Measurements from ENCODE around the gene FIBIN. TPM values are rescaled to one million over a fixed set of nuclear protein-coding genes. Genes with fewer than 3 reads are reported as not detected.

Gene FIBIN
- total RNA-seq, 1 donor from 2014 or later = 118 TPM

- no peak overlapping the region for H3K27ac ChIP-seq
- no peak for TF ChIP-seq POLR2A (IDR thresholded peaks at IDR 0.05)
- no peaks in the 10 kb centered on the region for H3K27me3 ChIP-seq
- intact Hi-C loops (cut with DNase I) = no loop called here
- no peaks in the 10 kb centered on the region for H3K4me1 ChIP-seq
- DNase-seq (ENCODE audit: extremely low spot score in 2 of 2) = no peak
- H3K4me3 ChIP-seq = no peak overlapping the region
- no peaks in the 10 kb centered on the region for H3K9me3 ChIP-seq
- no peaks in the 10 kb centered on the region for H3K36me3 ChIP-seq
Observed at GRCh38 chr11:27022659-27023251, 28.8 kb downstream of the FIBIN start.

DNA sequence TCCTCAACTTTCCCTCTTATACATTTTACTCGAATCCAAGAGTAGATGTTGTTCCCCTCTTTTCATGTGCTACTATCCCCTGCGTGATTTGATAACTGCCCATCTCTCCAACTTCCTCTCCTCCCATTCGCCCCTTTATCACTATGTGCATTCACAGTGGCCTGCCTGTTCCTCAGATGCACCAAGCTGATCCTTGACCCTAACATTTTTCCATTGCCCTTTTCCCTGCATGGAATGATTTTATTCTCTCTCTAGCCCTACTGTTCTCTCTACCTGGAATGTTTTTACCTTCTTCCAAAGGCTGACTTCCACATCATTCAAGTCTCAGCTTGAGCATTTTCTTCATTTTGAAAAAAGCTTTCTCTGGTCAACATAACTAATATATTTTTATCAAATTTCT, 31.0 kb downstream of the FIBIN start:
- H3K4me1 ChIP-seq = no peaks in the 10 kb centered on the region
- no peak for TF ChIP-seq CTCF (IDR thresholded peaks at IDR 0.05)
- TF ChIP-seq POLR2A (IDR thresholded peaks at IDR 0.05) = no peak
- no peak for TF ChIP-seq POLR2AphosphoS5 (IDR thresholded peaks at IDR 0.05; ENCODE audit: insufficient read depth in 1 of 2, low read depth in 1 of 2)
- no peaks in the 10 kb centered on the region for H3K27me3 ChIP-seq
- no peaks in the 10 kb centered on the region for H3K9me3 ChIP-seq
- no peak overlapping the region for H3K27ac ChIP-seq
- H3K36me3 ChIP-seq = no peaks in the 10 kb centered on the region
- DNase-seq (ENCODE audit: extremely low spot score in 2 of 2) = no peak
- intact Hi-C loops (cut with DNase I) = no loop called here
- no peak overlapping the region for H3K4me3 ChIP-seq

DNA sequence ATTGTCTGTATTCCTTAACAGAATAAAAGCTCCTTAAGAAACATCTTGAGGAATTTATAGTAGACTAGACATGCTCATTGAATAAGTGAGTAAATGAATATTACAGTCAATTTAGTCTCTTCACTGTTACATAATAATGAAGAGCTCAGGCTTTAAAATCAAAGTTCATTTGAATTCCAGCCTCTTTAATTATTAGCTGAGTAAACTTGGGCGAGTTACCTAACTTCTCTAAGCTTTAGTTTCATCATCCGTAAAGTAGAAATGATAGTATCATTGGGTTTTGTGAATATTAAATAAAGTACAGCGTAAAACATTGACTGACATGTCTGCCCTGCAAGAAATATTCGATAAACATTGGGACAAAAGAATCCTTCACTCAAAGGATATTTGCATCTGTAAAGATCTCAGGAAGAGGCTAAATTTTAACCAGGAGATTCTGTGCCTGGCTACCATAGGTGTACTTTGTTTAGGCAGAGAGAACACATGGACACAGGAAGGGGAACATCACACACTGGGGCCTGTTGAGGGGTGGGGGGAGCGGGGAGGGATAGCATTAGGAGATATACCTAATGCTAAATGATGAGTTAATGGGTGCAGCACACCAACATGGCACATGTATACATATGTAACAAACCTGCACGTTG, 31.5 kb downstream of the FIBIN start:
- intact Hi-C loops (cut with DNase I) = no loop called here
- H3K36me3 ChIP-seq = no peaks in the 10 kb centered on the region

DNA sequence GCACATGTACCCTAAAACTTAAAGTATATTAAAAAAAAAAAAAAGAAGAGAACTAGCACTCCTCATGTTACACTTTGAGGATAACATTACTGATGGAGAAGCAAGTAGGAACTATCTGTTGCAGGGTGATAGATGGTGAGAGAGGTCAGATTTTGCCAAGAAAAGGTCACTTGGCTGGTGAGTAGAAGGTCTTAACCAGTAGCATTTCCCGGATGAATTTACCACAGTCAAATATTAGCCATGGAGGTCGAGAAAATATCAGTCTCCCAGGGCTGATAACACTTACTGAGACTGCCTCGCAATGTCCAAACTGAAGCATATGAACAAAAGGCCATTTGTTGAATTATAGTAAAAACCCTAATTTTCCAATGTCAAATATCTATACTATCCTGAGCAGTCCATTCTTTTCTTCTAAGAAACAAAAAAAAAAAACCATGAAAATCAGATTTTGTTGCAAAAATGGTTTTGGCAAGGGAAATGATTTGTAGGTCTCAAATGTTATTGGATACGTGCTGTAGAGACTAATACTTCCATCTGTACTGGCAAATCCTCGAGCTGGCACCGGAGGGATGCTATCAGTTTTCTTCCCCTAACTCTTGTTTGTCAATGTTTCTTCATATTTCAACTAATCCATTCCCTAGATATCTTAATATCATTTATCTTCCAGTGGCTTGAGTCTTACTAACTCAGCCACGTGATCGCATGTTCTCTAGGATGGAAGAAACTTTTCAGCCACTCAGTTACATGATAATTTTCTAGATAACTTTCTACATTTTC, 32.2 kb downstream of the FIBIN start:
- no peaks in the 10 kb centered on the region for H3K27me3 ChIP-seq
- H3K27ac ChIP-seq = no peak overlapping the region
- no peaks in the 10 kb centered on the region for H3K9me3 ChIP-seq
- H3K4me1 ChIP-seq = no peaks in the 10 kb centered on the region
- no peak for DNase-seq (ENCODE audit: extremely low spot score in 2 of 2)
- no peaks in the 10 kb centered on the region for H3K36me3 ChIP-seq
- no peak for TF ChIP-seq POLR2A (IDR thresholded peaks at IDR 0.05)
- TF ChIP-seq CTCF (IDR thresholded peaks at IDR 0.05) = no peak
- no peak for TF ChIP-seq POLR2AphosphoS5 (IDR thresholded peaks at IDR 0.05; ENCODE audit: insufficient read depth in 1 of 2, low read depth in 1 of 2)
- intact Hi-C loops (cut with DNase I) = no loop called here
- H3K4me3 ChIP-seq = no peak overlapping the region

More for the DNA sequence above, 31.5 kb downstream of the FIBIN start:
- no peak overlapping the region for H3K27ac ChIP-seq
- no peaks in the 10 kb centered on the region for H3K27me3 ChIP-seq
- DNase-seq (ENCODE audit: extremely low spot score in 2 of 2) = no peak
- TF ChIP-seq POLR2A (IDR thresholded peaks at IDR 0.05) (no peak), CTCF (IDR thresholded peaks at IDR 0.05) (no peak), POLR2AphosphoS5 (IDR thresholded peaks at IDR 0.05; ENCODE audit: insufficient read depth in 1 of 2, low read depth in 1 of 2) (no peak)
- H3K4me1 ChIP-seq = no peaks in the 10 kb centered on the region
- no peak overlapping the region for H3K4me3 ChIP-seq
- no peaks in the 10 kb centered on the region for H3K9me3 ChIP-seq

- intact Hi-C loops (cut with DNase I) = no loop called here
- TF ChIP-seq POLR2AphosphoS5 (IDR thresholded peaks at IDR 0.05; ENCODE audit: insufficient read depth in 1 of 2, low read depth in 1 of 2) (no peak), CTCF (IDR thresholded peaks at IDR 0.05) (no peak), POLR2A (IDR thresholded peaks at IDR 0.05) (no peak)
- no peak overlapping the region for H3K4me3 ChIP-seq
- no peaks in the 10 kb centered on the region for H3K36me3 ChIP-seq
- no peak for DNase-seq (ENCODE audit: extremely low spot score in 2 of 2)
- H3K27me3 ChIP-seq = no peaks in the 10 kb centered on the region
- no peaks in the 10 kb centered on the region for H3K4me1 ChIP-seq
- peak overlapping the region; percentile 45 for H3K27ac ChIP-seq
- no peaks in the 10 kb centered on the region for H3K9me3 ChIP-seq
Observed at GRCh38 chr11:27028561-27028965, 34.7 kb downstream of the FIBIN start.
